NOMO-1 (cell line): ENCODE measurements around the gene CDK6.
A peak's percentile ranks its signal among the peaks of the same experiment; 100 is the strongest.
"Not testable (repeated sequence)": the region's sequence is repeated elsewhere in the genome, so short reads cannot be mapped to it uniquely, and the experiment has no call there.

Experiments
- DNase-seq, 2 experiments: peaks; one replicate each; lab custom pipeline; 2025; ENCODE audit not compliant: unreplicated experiment in 2 of 2; lab: John Stamatoyannopoulos, UW

Gene CDK6

DNA sequence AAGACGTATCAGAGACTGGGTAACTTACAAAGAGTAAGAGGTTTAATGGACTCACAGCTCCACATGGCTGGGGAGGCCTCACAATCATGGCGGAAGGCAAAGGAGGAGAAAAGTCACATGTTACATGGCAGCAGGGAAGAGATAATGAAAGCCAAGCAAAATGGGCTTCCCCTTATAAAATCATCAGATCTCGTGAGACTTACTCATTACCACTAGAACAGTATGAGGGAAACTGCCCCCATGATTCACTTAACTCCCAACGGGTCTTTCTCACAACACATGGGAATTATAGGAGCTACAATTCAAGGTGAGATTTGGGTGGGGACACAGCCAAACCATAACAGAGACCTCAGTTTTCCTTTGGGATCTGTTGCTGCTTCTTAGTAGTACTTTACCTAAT is 92.2 kb downstream of the CDK6 start:
- not testable (repeated sequence) for DNase-seq

DNA sequence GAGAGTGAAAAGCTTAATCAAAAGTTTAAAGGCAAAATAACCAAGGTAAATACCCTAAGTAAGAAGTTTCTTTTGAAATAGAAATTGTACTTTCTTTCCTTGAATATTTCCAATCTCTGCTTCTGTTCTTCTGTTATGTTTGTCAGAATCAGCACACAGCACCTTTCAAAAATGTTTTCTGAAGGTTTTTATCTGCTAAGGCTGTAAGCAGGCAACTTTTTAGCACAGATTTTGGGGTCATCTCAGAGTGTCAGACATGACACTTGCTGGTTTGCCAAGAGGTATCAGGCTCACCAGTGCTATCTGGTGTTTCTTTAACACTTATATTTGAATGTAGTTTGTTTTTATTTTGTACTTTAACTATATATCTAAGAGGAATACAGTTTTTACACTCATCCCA is 94.2 kb downstream of the CDK6 start:
- DNase-seq: no peak

DNA sequence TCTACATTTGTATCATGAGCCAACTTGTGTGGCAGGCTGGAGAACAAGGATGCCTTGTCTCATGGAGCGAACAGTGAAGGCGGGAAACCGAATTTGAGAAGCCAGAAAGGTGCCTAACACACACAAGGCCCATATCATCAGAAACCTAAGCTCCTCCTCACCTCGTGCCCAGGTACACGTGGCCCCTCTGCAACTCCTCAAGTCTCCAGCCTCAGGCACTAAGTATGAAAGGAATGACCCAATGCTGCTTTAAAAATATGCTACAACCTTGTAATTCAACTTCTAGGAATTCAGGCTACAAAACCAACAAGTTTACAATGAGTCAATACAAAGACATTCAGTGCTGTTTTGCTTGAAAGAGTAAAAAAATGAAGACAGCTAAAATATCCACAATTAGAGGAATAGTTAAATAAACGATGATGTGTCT is 95.7 kb downstream of the CDK6 start:
- no peak for DNase-seq

DNA sequence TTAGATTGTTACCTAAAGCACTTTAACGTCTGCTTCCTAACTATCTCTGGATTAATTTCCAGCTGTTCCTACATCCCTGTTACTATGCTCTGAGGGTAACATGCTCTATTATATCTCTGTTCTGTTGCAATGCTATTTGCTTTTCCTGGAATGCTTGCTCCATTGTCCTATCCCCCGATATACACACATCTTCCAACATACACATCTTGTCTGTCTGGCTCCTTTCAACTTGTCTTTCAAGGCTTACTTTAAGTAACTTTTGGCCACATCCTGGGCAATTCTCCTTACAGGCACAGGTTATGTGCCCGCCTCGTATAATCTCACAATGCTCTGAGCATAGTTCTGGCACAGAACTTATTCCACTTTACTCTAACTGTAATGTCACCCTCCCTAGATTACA is 96.2 kb downstream of the CDK6 start:
- no peak for DNase-seq

DNA sequence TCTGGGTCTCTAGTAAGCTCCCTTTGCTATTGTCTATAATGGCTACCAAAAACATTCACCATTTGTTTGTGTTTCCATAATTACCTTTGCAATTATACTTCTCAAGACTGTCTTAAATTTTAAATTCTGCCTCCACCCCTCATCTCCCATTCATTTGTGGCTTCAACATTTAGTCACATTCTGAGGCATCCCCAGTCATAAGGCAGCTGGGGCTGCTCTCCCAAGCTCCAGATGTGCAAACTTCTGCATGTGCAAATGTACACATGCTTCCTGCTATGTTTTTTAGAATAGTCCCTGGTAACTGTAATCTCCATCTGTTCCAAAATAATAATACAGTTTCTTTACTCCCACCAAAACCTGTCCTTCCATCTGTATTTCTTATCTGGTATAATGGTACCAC is 97.3 kb downstream of the CDK6 start:
- no peak for DNase-seq

DNA sequence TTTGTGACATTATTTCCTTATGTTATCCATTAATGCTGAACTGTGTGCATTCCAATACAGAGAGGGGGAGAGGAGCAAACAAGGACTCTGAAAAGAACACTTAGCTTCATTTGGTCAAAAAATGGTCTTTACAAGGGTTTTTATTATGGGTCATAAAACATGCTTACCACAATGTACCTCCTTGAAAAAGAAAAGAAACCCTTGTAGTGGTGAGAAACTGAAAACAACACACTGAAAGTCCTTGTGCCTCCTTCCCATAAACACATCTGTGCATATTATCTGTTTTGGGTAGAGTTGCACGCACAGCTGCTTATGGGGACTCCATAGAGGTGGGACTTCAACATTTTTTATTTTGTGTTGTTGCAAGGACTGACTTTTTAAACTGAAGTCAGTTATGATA is 98.7 kb downstream of the CDK6 start:
- DNase-seq: no peak

DNA sequence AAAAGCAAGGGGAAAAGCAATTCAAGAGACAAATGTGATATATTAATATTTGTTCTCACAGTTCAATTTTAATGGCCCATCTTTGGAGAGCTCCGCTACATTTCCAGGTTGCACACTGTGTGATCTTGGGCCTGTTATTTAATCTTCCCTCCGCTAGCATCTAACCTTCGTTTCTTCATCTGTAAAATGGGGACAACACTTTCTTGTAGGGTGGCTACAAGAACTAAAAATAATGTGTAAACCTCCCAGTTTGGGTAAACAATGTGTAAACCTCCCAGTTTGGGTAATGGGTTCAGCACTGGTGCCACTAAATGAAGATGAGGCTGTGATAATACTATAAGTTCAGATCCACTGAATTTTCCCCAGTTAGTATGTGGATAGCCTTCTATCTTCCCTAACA is 99.5 kb downstream of the CDK6 start:
- DNase-seq: no peak

DNA sequence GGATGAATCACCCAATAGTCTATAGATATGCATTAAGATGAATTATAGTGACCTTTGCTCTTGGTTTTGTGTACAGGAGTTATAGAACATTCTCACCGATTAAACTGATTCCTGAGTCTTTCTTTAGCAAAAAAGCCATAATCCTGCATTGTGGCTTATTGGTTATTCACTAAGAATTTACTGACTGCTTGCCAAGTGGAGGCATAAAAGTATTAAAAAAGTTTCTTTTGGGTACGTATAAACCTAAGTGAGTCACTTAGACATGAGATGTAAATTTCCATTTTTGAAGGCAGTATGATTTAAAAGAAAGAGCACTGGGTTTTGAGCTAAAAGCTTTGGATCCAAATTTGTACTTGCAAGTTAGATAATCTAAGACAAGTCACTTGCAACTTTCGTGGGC is 100.7 kb downstream of the CDK6 start:
- DNase-seq: no peak

DNA sequence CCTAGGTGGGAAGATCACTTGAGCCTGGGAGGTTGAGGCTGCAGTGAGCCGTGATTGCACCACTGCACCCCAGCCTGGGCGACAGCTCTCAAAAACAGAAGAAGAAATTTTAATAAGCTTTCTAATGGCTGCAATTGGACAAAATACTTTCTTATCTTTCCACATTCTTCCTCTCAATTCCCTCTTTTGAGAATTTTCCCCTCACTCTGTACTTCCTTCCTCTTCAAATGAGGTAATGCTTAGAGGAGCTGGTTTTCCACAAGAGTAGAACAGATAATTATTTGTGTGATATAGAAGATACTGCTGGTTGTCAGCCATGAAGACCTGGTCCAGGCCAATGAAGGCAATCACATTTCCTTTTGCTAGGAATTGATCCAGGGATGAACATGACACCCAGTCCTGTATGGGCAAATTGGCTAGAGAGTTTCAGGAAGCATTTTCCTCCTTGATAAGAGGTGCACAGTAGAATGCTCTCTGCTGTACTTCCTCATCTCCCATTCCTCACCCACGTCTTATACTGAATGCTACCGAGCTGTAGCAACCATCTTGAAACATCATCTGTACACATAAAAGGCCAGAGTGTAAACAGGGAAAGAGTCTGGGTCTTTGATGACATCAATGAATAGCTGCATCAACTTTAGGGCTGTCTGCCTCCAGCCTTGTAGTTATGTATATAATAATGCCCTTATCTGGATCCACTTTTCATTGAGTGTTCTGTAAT is 103.9 kb downstream of the CDK6 start:
- DNase-seq: peak in 1 of 2 experiments; percentile 78

DNA sequence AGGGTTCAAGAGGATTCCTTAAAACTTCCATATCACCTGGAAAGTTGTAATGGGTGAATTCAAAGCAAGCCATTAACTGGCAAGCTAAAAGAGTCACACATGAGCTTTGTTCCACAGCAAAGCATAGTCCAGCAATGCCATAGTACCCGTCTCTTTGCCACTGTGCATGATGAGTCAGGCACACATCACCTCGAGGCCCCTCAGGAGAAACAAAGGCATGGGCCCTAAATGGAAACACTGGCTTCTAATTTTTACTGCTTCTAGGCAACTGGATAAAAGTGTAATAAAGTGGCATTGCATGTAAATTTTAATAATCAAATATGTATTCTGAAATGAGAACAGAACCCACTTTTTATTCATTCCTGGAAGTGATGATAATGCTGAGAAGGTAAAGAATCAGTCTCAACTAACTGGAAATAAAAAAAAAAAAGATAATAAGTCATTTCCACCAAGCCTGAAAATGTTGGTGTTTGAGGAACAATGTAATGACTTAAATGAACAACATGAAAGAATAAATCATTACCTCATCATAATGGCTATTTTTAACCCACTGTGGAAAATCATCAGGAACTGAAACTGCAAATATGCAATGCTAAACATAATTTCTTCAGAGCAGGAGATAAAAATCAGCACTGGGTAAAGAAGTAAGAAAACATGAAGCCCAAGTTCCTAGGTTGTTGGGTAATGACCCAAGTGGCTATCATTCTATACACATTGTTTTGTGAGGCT is 104.9 kb downstream of the CDK6 start:
- peak; percentile 89 to 100 for DNase-seq

DNA sequence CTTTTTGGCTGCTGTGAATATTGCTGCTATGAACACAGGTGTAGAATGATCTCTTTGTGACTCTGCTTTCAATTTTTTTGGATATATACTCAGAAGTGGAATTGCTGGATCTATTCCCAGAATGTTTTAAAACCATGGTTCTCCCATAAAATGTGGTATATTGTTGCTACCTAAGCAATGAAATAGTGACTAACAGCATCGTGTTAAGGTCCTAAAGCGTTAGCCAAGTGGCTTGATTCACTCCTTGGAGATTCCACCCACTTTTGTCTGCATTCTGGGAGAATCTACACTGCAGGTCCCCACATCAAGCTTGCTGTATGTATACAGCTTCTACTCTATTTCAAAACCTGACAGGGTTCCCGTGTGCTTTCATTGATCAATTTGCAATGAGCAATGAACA is 105.6 kb downstream of the CDK6 start:
- DNase-seq: no peak

DNA sequence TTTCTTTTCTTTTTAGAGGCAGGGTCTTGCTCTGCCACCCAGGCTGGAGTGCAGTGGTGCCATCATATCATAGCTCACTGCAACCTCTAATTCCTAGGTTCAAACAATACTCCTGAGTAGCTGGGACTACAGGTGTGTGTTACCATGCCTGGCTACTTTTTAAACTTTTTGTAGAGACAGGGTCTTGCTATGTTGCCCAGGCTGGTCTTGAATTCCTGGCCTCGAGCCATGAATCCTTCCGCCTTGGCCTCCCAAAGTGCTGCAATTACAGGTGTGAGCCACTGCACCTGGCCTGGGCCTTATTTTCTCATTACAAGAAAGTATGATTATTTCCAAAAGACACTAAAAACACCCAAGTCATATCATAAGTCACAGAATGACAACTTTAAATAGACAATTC is 106.6 kb downstream of the CDK6 start:
- DNase-seq: no peak

DNA sequence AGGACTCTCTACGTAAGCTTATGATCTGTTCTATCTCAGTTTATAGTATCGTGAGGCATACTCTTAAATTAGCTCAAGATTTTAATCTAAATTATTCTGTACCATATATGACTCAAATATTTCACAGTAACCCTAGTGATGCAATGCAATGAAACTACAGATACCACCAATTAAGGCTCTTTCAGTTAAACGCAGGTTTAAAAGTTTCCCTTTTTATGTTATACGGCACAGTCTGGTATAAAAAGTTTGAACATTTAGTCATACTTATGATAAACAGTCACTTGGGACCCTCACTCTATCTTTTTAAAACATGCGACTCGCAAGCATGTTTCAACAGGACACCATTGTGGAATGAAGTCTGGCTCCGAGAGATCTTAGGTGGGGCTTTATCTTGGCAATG is 107.2 kb downstream of the CDK6 start:
- DNase-seq: peak in 1 of 2 experiments; percentile 76

DNA sequence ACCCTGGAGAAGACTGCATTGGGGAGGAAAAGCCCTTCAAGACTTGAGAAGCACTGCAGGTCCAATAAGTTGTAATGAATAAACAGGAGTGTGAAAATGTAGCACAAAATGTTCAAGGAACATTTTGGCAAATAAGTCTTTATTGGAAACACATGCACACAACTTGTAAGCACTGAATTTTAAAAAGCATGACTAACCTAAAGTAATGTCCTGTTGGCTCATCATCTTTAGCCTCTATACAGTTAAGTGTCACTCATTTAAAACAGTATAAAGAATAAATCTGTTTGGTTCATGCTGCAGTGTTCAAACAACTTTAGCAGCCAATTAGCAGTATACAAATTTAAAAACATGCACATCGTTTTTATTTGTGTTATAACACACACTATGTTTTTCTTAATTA is 108.6 kb downstream of the CDK6 start:
- peak in 1 of 2 experiments; percentile 36 for DNase-seq

DNA sequence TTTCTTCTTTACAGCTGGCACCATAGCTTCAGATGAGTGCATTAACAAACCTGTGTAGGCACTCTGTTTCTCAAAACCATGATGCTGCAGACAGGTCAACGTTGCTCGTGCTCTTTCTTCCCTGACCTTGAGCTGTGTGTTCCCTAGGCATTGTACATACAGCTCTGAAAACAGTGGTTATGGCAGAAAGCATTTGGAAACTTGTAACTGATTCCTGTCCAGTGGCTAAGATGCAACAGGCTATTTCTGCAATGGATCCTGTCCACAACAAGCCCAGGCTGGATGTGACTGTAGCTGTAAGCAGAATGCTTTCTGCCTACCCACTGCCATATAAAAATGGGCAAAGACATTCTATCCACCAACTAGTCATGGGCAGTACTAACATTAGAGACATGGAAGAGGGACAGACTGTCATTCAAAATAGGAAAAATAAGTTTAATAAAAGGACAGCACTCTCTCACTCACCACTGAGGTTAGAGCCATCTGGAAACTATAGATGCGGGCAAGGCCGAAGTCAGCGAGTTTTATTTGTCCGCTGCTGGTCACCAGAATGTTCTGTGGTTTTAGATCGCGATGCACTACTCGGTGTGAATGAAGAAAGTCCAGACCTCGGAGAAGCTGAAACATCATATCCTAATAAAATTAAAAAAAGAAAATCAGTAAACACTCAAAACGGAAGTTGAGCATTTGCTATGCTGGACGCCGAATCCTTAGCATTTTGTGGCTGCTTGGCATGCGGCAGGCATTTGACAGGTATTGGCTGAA is 111.0 kb downstream of the CDK6 start:
- no peak for DNase-seq

DNA sequence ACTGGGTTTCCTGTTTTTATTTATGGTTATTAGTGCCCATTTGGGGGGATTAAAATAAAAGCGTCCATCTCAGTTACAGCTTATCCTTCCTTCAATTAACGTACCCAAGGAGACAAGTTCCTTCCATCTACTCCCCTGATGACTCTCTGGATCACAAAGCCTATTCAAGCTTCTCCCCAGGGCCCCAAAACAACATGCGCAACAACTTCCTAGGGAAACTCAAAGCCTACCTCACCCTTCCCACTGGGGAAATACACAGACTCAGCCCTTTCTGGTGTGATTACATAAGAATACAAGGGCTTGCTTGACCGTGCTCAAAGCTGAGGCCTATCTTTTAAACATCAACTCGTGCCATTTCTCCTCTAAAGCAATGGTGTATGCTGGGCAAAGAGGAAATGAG is 112.4 kb downstream of the CDK6 start:
- peak in 1 of 2 experiments; percentile 37 for DNase-seq

DNA sequence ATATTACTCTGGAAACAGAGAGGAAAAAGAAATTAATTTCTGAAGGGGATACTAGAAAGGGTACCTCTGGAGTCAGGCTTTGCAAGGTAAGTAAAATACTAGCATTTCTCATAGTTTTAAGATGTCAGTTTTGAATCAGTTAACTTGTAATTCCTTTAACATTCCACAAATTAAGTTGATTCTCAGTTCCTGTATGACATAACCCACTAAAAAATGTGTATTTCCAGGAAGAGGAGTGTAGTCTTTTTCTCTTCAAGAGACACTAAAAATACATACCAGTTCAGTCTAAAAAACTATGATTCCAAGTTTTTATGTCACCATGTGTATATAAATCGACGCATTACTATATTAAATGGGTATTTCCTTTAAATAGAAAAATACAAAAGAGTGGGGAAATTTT is 113.2 kb downstream of the CDK6 start:
- DNase-seq: no peak

DNA sequence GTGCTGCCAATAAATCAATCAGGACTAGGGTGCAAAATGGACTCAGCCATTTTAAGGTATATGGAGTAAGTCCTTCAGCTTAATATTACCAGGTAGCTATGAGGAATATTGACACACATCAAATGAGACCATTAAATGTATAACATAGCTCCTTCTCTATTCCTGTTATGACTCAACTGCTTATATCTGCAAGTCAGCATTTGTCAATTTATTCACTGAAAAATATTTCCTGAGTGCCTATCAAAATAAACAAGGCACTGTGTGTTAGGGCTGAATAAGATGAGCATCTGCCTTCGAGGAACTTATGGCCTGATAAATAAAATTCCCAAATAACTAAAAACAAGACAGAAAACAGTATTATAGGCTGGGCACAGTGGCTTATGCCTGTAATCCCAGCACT is 113.8 kb downstream of the CDK6 start:
- DNase-seq: no peak

DNA sequence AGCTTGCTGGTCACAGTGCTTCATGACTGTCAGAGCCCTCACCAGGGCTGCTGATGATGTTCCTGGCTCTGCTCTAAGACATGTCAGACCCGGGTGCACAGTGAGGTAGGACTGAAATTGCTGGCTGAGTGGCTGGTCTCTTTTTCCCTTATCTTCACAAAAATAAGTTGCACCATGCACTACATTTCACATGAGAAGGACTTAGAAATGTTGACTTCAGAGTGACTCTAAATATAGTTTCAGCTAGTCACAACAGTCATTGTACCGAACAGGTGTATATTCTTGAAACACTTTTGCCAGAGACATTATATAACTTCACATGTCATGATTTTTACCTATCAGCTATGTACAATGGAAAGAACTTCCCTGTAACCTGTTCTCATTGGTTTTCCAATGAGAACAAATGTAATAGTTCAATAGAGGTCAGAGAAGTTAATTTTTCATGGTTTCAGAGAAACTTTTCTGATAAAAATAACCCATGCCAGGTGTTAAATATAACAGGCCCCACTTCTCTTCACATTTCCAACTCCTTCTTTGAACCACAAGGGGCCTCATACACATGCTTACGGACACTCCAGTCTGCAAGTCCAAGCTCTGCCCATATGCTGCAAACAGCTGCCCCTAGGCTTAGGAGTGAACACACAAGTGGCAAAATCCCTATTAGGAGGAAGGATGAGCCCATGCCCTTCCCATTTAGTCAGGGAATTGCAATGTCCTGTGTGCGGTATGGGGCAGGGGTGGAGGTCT is 115.6 kb downstream of the CDK6 start:
- DNase-seq: no peak

DNA sequence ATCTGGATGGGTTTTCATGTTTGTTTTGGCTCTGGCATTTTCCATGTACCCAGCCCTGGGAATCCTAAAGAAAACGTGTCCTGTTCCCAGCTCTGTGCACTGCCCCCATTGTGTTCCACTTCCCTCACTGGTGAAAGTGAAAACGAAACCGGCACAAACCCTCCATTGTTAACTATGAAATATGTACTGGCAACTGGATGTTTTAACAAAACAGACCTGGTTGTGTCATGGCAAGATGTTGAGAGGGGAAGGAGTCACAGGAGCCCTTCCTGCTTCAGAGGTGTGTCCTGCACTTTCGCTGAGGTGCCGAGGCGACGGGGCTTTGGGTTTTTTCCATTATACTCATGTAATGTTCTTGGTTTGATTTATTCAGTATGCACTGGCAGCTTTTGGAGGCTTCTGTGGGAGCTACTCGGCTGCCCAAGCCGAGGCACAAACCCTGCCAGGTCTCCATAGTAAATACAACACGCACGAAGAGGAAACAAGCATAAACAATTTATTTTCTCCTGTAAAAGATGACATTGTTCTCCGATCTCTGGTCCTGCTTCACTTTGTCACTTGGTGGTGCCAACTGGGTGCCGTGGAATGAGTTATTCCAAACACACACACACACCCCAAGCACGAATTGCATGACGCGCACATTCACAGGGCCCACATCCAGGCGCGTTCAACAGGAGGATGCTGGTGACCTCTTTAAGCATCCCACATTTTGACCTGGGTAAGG is 118.2 kb downstream of the CDK6 start:
- peak; percentile 55 to 87 for DNase-seq
